Activated CD4-positive, CD25-positive, alpha-beta regulatory T cell (primary cell): Measurements from ENCODE around the gene PPP4R2.
"Not testable (repeated sequence)": the region's sequence is repeated elsewhere in the genome, so short reads cannot be mapped to it uniquely, and the experiment has no call there.

Source experiments
- DNase-seq, 4 experiments: peaks; one replicate each; lab custom pipeline; 2025; lab: John Stamatoyannopoulos, UW

Gene PPP4R2

GRCh38 chr3:73026111-73026759 lies 29.6 kb downstream of the PPP4R2 start:
- no peak for DNase-seq

- DNase-seq: no peak
These were observed 30.1 kb downstream of the PPP4R2 start for GRCh38 chr3:73026760-73027113.

- DNase-seq: no peak
These were observed 32.2 kb downstream of the PPP4R2 start for GRCh38 chr3:73028803-73029202.

- DNase-seq: no peak
These were observed 32.7 kb downstream of the PPP4R2 start for GRCh38 chr3:73029321-73029796.

- DNase-seq: no peak
These were observed 33.5 kb downstream of the PPP4R2 start for GRCh38 chr3:73030073-73030597.

GRCh38 chr3:73031573-73032103 lies 35.0 kb downstream of the PPP4R2 start:
- DNase-seq: no peak

- DNase-seq: no peak
These were observed 40.3 kb downstream of the PPP4R2 start for GRCh38 chr3:73036694-73037591.

GRCh38 chr3:73041537-73041936 lies 44.9 kb downstream of the PPP4R2 start:
- no peak for DNase-seq

GRCh38 chr3:73043414-73043813 lies 46.8 kb downstream of the PPP4R2 start:
- DNase-seq: no peak

GRCh38 chr3:73045391-73045790 lies 48.8 kb downstream of the PPP4R2 start:
- no peak for DNase-seq

GRCh38 chr3:73046195-73046594 lies 49.6 kb downstream of the PPP4R2 start:
- no peak for DNase-seq

- no peak for DNase-seq
These were observed 52.7 kb downstream of the PPP4R2 start for GRCh38 chr3:73049319-73049718.

GRCh38 chr3:73052857-73053256 lies 56.2 kb downstream of the PPP4R2 start:
- DNase-seq: no peak

GRCh38 chr3:73055583-73055982 lies 59.0 kb downstream of the PPP4R2 start:
- no peak for DNase-seq

- no peak for DNase-seq
These were observed 59.6 kb downstream of the PPP4R2 start for GRCh38 chr3:73056014-73056844.

- no peak for DNase-seq
These were observed 60.2 kb downstream of the PPP4R2 start for GRCh38 chr3:73056845-73057150.

GRCh38 chr3:73060302-73060723 lies 63.7 kb downstream of the PPP4R2 start:
- no peak for DNase-seq

GRCh38 chr3:73061416-73061815 lies 64.8 kb downstream of the PPP4R2 start, which contains the start of gene EBLN2:
TSS of gene EBLN2 (plus strand) at chr3:73061659. CDS start at chr3:73062082, 423 bp downstream.
- DNase-seq: no peak

GRCh38 chr3:73066243-73066642 lies 69.6 kb downstream of the PPP4R2 start:
- not testable (repeated sequence) for DNase-seq

- no peak for DNase-seq
These were observed 71.8 kb downstream of the PPP4R2 start for GRCh38 chr3:73068419-73068818.

- no peak for DNase-seq
These were observed 72.6 kb downstream of the PPP4R2 start for GRCh38 chr3:73069187-73069586.
